ENCODE measurements around the gene HSPBP1. TPM values are rescaled to one million over a fixed set of nuclear protein-coding genes. Genes with fewer than 3 reads are reported as not detected.

Gene HSPBP1
- total RNA-seq, 1 donor from 2014 or later = 66.4 TPM

DNA sequence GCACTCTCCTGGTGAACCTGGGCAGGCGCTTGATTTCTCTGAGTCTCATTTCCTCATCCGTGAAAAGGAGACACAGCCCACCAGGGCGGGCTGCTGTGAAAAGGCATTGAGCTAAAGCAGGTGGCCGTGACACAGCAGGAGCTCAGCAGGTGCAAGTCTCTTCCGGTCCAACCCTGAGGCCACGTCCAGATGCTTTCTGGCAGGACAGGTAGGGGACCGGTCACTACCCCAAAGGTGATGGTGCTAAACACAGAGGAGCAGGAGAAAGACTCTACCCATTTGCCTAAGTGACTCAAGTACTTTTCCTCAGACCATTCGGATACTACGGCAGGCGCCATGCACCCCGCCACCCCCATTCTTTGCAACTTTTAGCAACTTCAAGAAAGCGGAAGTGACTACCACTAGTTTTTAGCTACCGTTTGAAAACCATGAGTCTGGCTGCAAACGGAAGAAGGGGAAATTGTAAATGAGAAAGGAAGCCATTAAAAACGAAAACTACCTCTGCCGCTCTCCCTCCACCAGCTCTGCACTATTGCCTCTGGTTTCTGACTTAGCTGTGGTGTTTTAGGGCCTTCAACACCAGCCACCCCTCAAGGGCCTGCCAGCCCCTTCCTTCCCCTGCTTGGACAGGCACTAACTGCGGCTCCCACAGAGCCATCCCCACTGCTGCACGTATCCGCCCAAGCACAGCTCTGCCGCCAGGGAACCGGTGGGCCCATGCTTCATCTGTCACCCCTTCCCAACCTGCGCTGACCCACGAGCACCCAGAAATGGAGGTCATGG lies 25.9 kb downstream of the HSPBP1 start:
- intact Hi-C loops (cut with micrococcal nuclease) = loop anchor here (1.0 to 10.0 kb wide), 3 partner anchors 26 to 169 kb away; partner anchors contain the start of genes DNAAF3 and HSPBP1
- peaks cover 71% of the 10 kb centered on the region for H3K4me1 Mint-ChIP-seq (ENCODE audit: low read depth)

DNA sequence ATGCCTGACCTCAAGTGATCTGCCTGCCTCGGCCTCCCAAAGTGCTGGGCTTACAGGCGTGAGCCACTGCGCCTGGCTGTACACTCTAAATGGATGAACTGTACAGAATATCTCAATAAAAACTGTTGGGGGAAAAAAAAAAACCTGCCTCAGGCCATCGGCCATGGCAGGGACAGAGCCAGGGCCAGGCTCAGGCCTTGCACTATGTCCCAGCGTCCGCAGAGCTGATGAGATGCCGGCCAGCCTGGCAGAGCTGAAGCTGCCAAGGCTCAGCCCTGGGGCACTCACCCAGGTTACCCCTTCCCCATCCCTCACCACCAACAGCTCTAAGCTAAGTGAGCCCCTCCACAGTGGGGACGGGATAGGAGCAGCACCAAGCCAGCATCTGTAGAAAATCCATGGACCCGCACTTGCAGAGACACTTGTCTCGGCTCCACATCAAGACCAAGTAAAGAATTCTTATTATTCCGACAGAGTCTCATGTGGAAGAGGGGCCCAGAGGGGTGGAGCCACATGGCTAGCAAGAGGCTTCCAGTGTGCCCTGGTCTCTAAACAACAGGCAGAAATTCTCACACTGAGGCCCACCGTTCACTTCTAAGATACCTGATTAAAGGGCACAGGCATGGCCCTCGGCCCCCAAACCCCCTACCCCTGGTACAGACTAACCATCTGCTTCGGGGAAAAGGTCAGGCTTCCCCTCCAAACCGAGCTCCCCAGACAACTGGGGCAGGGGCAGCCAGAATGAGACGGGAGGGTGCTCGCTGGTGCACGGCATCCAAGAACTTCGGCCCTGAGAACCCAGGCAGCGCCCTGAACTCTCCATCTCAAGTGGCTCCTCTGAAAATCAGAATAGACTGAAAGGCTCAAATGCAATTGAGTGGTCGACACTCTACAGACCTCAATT lies 26.9 kb downstream of the HSPBP1 start:
- intact Hi-C loops (cut with micrococcal nuclease) = loop anchor here (10.0 kb wide), 1 partner anchor 168 kb away; no protein-coding TSS in a partner anchor
- Mint-ChIP-seq H3K27me3 (ENCODE audit: insufficient read depth) (no peaks in the 10 kb centered on the region), H3K4me1 (ENCODE audit: low read depth) (peaks cover 80% of the 10 kb centered on the region), H3K9me3 (no peaks in the 10 kb centered on the region), H3K36me3 (ENCODE audit: low read depth) (peaks cover 31% of the 10 kb centered on the region), H3K27ac (peak overlapping the region; percentile 95), H3K4me3 (peak overlapping the region; percentile 96)
- no peak for DNase-seq (ENCODE audit: low spot score)

More for the DNA sequence above, 25.9 kb downstream of the HSPBP1 start:
- H3K27me3 Mint-ChIP-seq (ENCODE audit: insufficient read depth) = no peaks in the 10 kb centered on the region
- H3K4me3 Mint-ChIP-seq = peak overlapping the region; percentile 96
- no peaks in the 10 kb centered on the region for H3K9me3 Mint-ChIP-seq
- peak; percentile 53 for DNase-seq (ENCODE audit: low spot score)
- H3K27ac Mint-ChIP-seq = peak overlapping the region; percentile 95
- peaks cover 31% of the 10 kb centered on the region for H3K36me3 Mint-ChIP-seq (ENCODE audit: low read depth)

DNA sequence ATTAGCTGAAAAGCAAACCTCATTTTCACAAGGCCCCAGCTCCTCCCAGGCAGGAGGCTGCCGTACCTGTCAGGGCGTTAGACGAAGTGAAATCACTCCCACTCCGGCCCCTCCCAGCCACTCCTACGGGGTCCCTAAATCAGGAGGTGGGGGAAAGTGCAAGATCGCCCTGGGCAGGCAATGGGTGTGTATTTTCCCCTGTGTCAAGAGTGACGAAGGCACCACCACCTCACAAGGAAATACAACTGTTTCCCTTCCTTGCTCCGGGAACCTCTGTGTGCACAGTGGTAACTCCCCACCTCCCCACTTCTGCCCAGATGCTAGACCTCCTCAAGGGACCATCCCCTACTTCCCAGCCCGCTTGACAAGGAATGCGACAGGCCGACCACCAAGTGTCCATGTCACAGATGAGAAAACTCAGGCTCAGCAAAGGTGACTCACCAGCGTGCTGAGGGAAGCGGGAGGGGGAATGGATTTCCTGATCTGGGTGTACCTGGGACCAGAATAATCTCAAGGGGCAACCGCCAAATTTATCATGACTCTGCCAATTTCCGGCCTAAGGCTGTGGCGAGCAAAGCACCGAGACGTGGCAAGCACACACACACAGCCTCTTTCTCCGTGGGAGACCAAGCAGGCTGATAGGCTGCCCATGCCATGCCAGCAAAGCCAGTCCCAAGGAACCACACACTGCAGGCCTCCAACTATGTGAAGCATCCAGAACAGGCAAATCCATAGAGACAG lies 28.4 kb downstream of the HSPBP1 start:
- intact Hi-C loops (cut with micrococcal nuclease) = loop anchor here (10.0 kb wide), 1 partner anchor 167 kb away; no protein-coding TSS in a partner anchor
- peak; percentile 28 for DNase-seq (ENCODE audit: low spot score)
- H3K9me3 Mint-ChIP-seq = no peaks in the 10 kb centered on the region
- H3K4me3 Mint-ChIP-seq = peak overlapping the region; percentile 84
- H3K27ac Mint-ChIP-seq = peak overlapping the region; percentile 96
- H3K4me1 Mint-ChIP-seq (ENCODE audit: low read depth) = peaks cover 69% of the 10 kb centered on the region
- H3K36me3 Mint-ChIP-seq (ENCODE audit: low read depth) = peaks cover 26% of the 10 kb centered on the region
- H3K27me3 Mint-ChIP-seq (ENCODE audit: insufficient read depth) = no peaks in the 10 kb centered on the region

DNA sequence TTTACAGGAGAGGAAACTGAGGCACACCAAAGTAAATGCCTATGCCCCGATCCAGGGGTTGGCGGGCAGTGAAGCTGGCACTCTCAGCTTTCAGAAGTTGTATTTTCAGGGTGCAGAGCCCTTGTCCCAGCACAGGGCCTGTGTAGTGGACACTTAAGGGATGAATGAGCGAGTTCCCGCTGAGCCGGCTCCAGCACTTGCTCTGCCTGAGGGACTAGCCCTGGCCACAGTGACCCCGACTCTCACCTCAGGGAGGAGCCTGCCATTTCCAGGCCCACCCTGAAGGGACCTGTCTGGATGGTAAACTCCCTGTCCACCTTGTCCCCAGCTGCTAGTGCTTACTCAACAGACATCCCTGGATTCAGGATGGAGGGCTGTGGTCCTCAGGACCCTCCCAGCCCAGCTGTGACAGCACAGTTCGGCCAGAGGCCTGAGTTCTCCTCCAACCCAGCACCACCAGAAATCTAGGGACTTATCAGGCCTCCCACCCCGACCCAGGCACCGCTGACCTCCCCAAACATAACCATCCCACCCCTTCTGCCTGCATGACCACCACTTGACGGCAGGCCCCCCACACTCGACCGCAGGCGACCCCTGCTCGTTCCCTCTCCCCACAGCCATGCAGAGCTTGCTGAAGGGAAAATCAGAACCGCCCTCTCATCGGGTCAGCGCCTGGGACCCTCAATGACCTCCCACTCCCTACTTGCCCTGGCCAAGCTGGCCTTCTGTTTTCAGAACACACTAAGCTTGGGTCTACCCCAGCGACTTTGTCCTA lies 29.5 kb downstream of the HSPBP1 start:
- peak overlapping the region; percentile 84 for H3K4me3 Mint-ChIP-seq
- DNase-seq (ENCODE audit: low spot score) = no peak
- H3K27me3 Mint-ChIP-seq (ENCODE audit: insufficient read depth) = no peaks in the 10 kb centered on the region
- H3K4me1 Mint-ChIP-seq (ENCODE audit: low read depth) = peaks cover 58% of the 10 kb centered on the region
- H3K36me3 Mint-ChIP-seq (ENCODE audit: low read depth) = peaks cover 19% of the 10 kb centered on the region
- H3K9me3 Mint-ChIP-seq = no peaks in the 10 kb centered on the region
- peak overlapping the region; percentile 96 for H3K27ac Mint-ChIP-seq
- intact Hi-C loops (cut with micrococcal nuclease) = loop anchor here (10.0 kb wide), 1 partner anchor 166 kb away; no protein-coding TSS in a partner anchor

DNA sequence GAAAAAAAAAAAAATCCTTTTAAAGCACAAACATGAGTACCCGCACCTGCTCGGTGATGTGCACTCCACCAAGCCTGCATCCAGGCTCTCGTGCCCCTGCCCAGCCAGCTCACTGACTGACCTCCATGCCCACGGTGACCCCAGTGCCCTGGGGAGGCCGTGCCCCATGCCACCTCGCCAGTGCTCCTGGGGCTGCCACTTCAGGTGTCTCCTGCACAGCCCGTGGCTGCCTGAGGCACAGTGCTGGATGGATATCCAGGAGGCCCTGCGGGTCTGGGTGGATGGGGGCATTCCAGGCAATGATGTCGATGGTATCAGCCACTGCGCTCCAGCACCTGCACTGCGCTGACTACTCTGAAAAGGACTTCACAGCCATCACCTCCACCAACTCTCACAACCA lies 30.1 kb downstream of the HSPBP1 start:
- H3K4me3 Mint-ChIP-seq = no peak overlapping the region
- H3K9me3 Mint-ChIP-seq = no peaks in the 10 kb centered on the region
- peaks cover 14% of the 10 kb centered on the region for H3K36me3 Mint-ChIP-seq (ENCODE audit: low read depth)
- intact Hi-C loops (cut with micrococcal nuclease) = loop anchor here (10.0 kb wide), 1 partner anchor 165 kb away; no protein-coding TSS in a partner anchor
- no peak overlapping the region for H3K27ac Mint-ChIP-seq
- H3K4me1 Mint-ChIP-seq (ENCODE audit: low read depth) = peaks cover 52% of the 10 kb centered on the region
- H3K27me3 Mint-ChIP-seq (ENCODE audit: insufficient read depth) = no peaks in the 10 kb centered on the region
- DNase-seq (ENCODE audit: low spot score) = no peak

DNA sequence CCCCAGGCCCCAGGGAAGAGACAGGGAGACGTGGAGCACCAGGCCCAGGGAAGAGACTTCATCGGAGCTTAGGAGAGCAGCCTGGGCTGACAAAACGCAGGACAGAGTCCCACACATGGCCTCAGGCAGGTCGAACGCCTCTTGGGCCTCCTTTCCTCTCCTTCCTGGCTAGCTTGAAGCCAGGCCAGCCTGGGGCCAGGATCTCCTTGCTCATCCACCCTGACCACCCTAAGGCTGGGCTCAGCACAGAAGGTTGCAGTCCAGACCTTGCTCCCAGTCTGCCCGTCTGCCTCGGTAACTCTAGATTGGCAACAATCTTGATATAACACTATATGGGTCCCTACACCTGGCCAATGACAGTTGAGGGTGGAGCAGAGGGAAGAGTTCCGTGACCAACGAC lies 31.2 kb downstream of the HSPBP1 start:
- no peak for DNase-seq (ENCODE audit: low spot score)
- H3K4me3 Mint-ChIP-seq = no peak overlapping the region
- no peaks in the 10 kb centered on the region for H3K9me3 Mint-ChIP-seq
- peak overlapping the region; percentile 40 for H3K27ac Mint-ChIP-seq
- H3K4me1 Mint-ChIP-seq (ENCODE audit: low read depth) = peaks cover 43% of the 10 kb centered on the region
- peaks cover 18% of the 10 kb centered on the region for H3K36me3 Mint-ChIP-seq (ENCODE audit: low read depth)
- no peaks in the 10 kb centered on the region for H3K27me3 Mint-ChIP-seq (ENCODE audit: insufficient read depth)
- intact Hi-C loops (cut with micrococcal nuclease) = loop anchor here (1.0 kb wide), 1 partner anchor 226 kb away; no protein-coding TSS in a partner anchor

DNA sequence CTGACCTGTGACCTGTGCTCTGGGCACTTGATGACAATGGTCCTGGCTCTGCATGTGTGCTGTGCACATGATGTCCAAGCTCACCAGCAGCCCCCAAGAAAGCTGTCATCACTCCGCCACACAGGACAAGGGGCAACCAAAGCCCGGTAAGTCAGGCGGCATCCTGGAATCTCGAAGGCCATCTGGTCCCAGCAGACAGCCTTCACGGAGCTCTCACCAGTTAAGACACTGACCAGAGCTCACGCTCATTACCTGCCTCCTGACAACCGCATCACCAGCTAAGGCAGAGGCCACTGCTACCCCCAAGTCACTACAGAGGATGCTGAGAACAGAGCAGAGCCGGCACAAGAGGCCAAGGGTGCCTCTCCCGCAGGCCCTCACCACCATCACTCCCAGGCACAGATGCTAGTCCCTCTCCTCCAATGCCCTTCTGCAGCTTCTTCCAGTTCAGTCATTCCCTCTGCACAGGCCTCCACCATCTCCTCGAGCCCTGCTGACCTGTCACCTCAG lies 31.7 kb downstream of the HSPBP1 start:
- H3K36me3 Mint-ChIP-seq (ENCODE audit: low read depth) = peaks cover 18% of the 10 kb centered on the region
- no peaks in the 10 kb centered on the region for H3K27me3 Mint-ChIP-seq (ENCODE audit: insufficient read depth)
- intact Hi-C loops (cut with micrococcal nuclease) = loop anchor here (1.0 kb wide), 1 partner anchor 226 kb away; no protein-coding TSS in a partner anchor
- DNase-seq (ENCODE audit: low spot score) = no peak
- H3K27ac Mint-ChIP-seq = peak overlapping the region; percentile 40
- H3K9me3 Mint-ChIP-seq = no peaks in the 10 kb centered on the region
- H3K4me1 Mint-ChIP-seq (ENCODE audit: low read depth) = peaks cover 38% of the 10 kb centered on the region
- H3K4me3 Mint-ChIP-seq = no peak overlapping the region

DNA sequence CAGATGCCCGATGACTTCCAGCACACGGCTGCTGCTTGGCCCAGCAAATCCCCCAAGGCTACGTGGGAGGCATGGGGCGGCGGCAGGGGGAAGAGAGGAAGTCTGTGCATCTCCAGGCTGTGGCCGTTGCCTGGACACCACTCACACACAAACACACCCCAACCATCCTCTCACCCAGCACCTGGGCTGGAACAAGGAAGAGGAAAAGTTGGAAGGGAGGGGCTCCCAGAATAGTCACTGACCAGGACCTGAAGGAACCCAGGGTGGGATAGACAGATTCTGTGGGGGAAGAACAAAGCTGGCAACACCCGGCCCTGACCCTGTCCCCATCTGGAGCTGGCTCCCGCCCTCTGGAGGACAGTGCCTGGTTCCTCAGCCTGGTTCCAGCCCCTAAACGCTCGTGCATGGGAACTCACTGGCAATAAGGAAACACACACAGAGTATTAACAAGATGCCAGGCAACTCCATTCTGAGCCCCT lies 32.2 kb downstream of the HSPBP1 start:
- H3K9me3 Mint-ChIP-seq = no peaks in the 10 kb centered on the region
- H3K27ac Mint-ChIP-seq = no peak overlapping the region
- peaks cover 20% of the 10 kb centered on the region for H3K36me3 Mint-ChIP-seq (ENCODE audit: low read depth)
- H3K4me1 Mint-ChIP-seq (ENCODE audit: low read depth) = peaks cover 35% of the 10 kb centered on the region
- no peak overlapping the region for H3K4me3 Mint-ChIP-seq
- intact Hi-C loops (cut with micrococcal nuclease) = loop anchor here (1.0 kb wide), 1 partner anchor 227 kb away; no protein-coding TSS in a partner anchor
- DNase-seq (ENCODE audit: low spot score) = no peak
- H3K27me3 Mint-ChIP-seq (ENCODE audit: insufficient read depth) = no peaks in the 10 kb centered on the region

DNA sequence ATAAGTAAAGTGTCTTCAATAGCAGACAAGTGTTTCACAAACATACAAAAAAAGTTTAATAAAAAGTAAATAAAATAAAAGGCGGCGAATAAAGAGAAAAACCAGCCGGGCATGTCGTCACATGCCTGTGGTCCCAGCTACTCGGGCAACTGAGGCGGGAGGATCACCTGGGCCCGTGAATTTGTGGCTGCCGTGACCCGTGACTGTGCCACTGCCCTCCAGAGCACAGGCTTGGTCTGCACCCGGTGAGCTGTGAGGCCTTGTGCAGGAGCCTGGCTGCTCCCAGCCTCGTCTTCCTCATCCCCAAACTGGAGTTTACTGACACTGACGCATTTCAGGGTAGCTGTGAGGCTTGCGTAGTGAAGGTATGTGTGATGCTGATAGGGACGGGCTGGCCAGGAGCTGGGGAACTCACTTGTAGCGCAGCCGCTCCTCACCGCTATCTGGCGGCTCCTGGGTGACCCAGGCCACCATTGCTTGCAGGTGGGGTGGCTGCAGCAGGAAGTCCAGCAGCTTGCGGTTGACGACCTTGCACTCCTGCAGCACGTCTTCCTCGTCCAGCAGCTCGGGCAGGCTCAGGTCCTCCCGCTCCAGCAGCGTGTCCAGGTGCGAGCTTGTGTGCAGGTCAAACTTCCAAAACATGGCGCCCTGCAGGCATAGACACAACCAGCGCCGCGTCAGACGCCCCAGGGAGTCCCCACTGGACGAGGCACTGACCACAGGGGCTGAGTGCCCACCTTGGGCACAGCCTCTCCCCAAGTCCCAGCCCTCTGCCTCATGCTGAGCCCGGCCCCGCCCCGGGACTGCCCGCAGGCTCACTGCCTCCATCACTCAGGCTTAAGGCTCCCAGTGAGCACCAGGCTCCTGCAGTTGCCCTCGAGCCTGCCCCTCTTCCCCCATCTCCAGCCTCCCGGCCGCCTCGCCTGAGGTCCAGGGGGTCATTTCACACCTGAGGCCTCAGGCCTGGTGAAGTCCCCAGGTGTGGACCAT lies 33.2 kb downstream of the HSPBP1 start:
- Mint-ChIP-seq H3K4me3 (no peak overlapping the region), H3K9me3 (no peaks in the 10 kb centered on the region), H3K36me3 (ENCODE audit: low read depth) (peaks cover 23% of the 10 kb centered on the region), H3K4me1 (ENCODE audit: low read depth) (peaks cover 29% of the 10 kb centered on the region), H3K27me3 (ENCODE audit: insufficient read depth) (no peaks in the 10 kb centered on the region), H3K27ac (no peak overlapping the region)
- DNase-seq (ENCODE audit: low spot score) = no peak
- intact Hi-C loops (cut with micrococcal nuclease) = no loop called here

DNA sequence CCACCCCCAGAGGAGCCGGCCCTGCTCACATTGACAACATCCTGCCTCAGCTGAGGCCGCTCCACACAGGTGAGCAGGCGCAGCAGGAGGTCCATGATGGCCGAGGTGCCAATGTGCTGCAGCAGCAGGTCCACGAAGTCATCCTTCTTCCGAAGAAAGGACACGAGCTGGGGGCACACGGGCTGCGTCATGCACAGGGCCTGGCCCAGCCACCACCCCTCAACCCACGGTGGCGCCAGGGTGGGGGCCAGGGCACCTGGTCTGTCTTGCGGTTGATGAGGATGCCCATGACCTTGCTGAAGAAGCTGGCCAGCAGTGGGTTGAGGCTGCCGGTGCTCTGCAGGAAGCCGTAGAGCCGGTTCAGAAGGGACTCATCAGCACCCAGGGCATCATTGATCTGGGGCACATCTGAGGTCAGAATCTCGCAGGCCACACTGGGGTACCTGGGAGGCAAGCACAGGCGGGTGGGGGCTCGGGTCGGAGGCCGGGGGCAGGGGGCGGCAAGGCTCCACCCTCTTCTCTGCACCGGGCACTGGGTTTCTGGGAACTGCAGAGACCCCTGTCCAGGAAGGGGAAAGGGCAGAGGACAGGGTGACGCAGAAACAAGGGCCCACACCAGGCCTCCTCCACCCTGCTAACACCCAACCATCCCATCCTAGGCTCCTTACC lies 34.5 kb downstream of the HSPBP1 start:
- Mint-ChIP-seq H3K4me3 (no peak overlapping the region), H3K36me3 (ENCODE audit: low read depth) (peaks cover 21% of the 10 kb centered on the region), H3K4me1 (ENCODE audit: low read depth) (peaks cover 16% of the 10 kb centered on the region), H3K9me3 (no peaks in the 10 kb centered on the region), H3K27ac (no peak overlapping the region), H3K27me3 (ENCODE audit: insufficient read depth) (no peaks in the 10 kb centered on the region)
- DNase-seq (ENCODE audit: low spot score) = no peak
- intact Hi-C loops (cut with micrococcal nuclease) = no loop called here

All from activated T-helper 1 cell treated with anti-CD3 and anti-CD28 coated beads, Interleukin-12 subunit alpha, Interleukin-12 subunit beta, Interleukin-2, Interleukin-4 antibody, amounts not matched to agents 30 ng/mL and 10 ng/mL and 1 ng/mL, durations not matched to agents 14 hours and 24 hours and 36 hours (primary cell).